Activated CD4-positive, alpha-beta T cell treated with anti-CD3 and anti-CD28 coated beads, Interleukin-2, amount 50 U/mL, for 1 hour (primary cell): ENCODE data around the gene MFSD2A.
"Not testable (repeated sequence)": the region's sequence is repeated elsewhere in the genome, so short reads cannot be mapped to it uniquely, and the experiment has no call there.

Experiments used
- DNase-seq: peaks from one replicate; pipeline ENCODE4 v3.0.0-alpha.2; 2020

MFSD2A gene

GRCh38 chr1:39954870-39955546 is at the start of gene MFSD2A:
MFSD2A (plus strand) TSS chr1:39955145; CDS start chr1:39955293, 148 bp downstream.
- peak; percentile 88 for DNase-seq

GRCh38 chr1:39905172-39905571 is 49.8 kb upstream of the MFSD2A start:
- DNase-seq, result no peak

- no peak for DNase-seq
These were observed 47.2 kb upstream of the MFSD2A start for GRCh38 chr1:39907528-39908453.

GRCh38 chr1:39908534-39908933 is 46.4 kb upstream of the MFSD2A start:
- no peak for DNase-seq

- DNase-seq, result no peak
These were observed 44.7 kb upstream of the MFSD2A start for GRCh38 chr1:39910263-39910662.

GRCh38 chr1:39913136-39913535 is 41.8 kb upstream of the MFSD2A start:
- not testable (repeated sequence) for DNase-seq

GRCh38 chr1:39915499-39916129 is 39.3 kb upstream of the MFSD2A start:
- DNase-seq, result no peak

- no peak for DNase-seq
These were observed 37.1 kb upstream of the MFSD2A start for GRCh38 chr1:39917825-39918224.

GRCh38 chr1:39919545-39919944 is 35.4 kb upstream of the MFSD2A start:
- DNase-seq, result peak; percentile 21

- no peak for DNase-seq
These were observed 32.7 kb upstream of the MFSD2A start for GRCh38 chr1:39922251-39922688.

- no peak for DNase-seq
These were observed 29.1 kb upstream of the MFSD2A start for GRCh38 chr1:39925721-39926342.

GRCh38 chr1:39926343-39926793 is 28.6 kb upstream of the MFSD2A start:
- DNase-seq, result no peak

- DNase-seq, result no peak
These were observed 28.1 kb upstream of the MFSD2A start for GRCh38 chr1:39926820-39927219.

GRCh38 chr1:39927538-39927937 is 27.4 kb upstream of the MFSD2A start:
- no peak for DNase-seq

GRCh38 chr1:39928809-39929587 is 25.9 kb upstream of the MFSD2A start:
- no peak for DNase-seq

GRCh38 chr1:39933956-39934941 is 20.7 kb upstream of the MFSD2A start:
- DNase-seq, result no peak

GRCh38 chr1:39936724-39937491 is 18.0 kb upstream of the MFSD2A start:
- DNase-seq, result no peak

GRCh38 chr1:39938856-39939255 is 16.1 kb upstream of the MFSD2A start:
- DNase-seq, result no peak

- DNase-seq, result no peak
These were observed 14.7 kb upstream of the MFSD2A start for GRCh38 chr1:39940253-39940652.
